ENCODE measurements around the gene TESK2. TPM values are rescaled to one million over a fixed set of nuclear protein-coding genes. Genes with fewer than 3 reads are reported as not detected.

Gene TESK2
- total and polyA plus RNA-seq, 2 of the 8 experiments (the other 6 are each of a cell fraction or from before 2014, with no cell fraction given), result 10.8 to 12.6 TPM

DNA sequence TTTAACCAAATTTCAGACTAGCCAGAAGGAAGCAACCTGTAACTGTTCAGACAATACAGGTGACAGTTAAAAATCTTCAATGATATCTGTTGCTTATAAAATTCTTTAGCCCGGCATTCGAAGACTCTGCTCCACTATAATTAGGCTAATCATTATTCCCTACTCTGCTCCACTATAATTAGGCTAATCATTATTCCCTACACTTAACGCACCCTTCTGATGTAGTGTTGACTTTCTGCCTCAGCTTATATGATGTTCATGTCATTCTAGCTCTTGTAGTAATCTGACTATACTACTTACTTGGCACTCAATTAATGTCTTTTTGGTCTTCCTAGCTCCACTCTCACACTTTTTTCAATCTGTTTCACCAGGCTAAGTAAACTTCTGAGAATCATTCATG lies 13.3 kb downstream of the TESK2 start:
- no peaks in the 10 kb centered on the region for H3K4me1 ChIP-seq (replicated peaks in 1 of 4; ENCODE audit: control insufficient read depth in 3 of 4, insufficient read depth in 4 of 4, low read length in 3 of 4)
- no peak overlapping the region for H2BK12ac ChIP-seq (ENCODE audit: low read depth, low read length)
- H3K18ac ChIP-seq (ENCODE audit: extremely low read depth, low read length), result no peak overlapping the region
- no peaks in the 10 kb centered on the region for H3K36me3 ChIP-seq (ENCODE audit: control insufficient read depth in 2 of 4, insufficient read depth in 4 of 4, low read length in 3 of 4)
- H2BK5ac ChIP-seq (ENCODE audit: low read depth, low read length), result no peak overlapping the region
- no peak overlapping the region for H2BK15ac ChIP-seq (ENCODE audit: low read length)
- H3K14ac ChIP-seq (ENCODE audit: insufficient read length), result no peak overlapping the region
- ChIA-PET POLR2A (ENCODE audit: partially characterized antibody) (no interaction called here), CTCF (ENCODE audit: partially characterized antibody) (interaction anchor here (1.8 to 1.9 kb wide), 2 partner anchors 14 to 16 kb away, joined by 5 to 7 read pairs; partner anchors contain the start of gene TESK2)
- H3K27me3 ChIP-seq (replicated peaks in 1 of 4; ENCODE audit: control insufficient read depth in 3 of 4, extremely low read depth in 1 of 4, insufficient read depth in 3 of 4, low read length in 3 of 4), result no peaks in the 10 kb centered on the region
- no peak overlapping the region for H3K9ac ChIP-seq (replicated peaks in 1 of 4; ENCODE audit: extremely low read depth in 1 of 4, low read depth in 3 of 4, low read length in 3 of 4)
- H3K4me3 ChIP-seq (ENCODE audit: extremely low read depth in 1 of 4, insufficient read depth in 2 of 4, low read depth in 3 of 4, low read length in 4 of 4), result no peak overlapping the region
- H4K8ac ChIP-seq (ENCODE audit: extremely low read depth, insufficient read depth, low read length), result no peak overlapping the region
- H3K4me2 ChIP-seq (ENCODE audit: insufficient read depth in 1 of 2, low read depth in 2 of 2, low read length in 2 of 2), result no peak overlapping the region
- no peak overlapping the region for H3K56ac ChIP-seq (replicated peaks; ENCODE audit: insufficient read length, low read depth, low read length)
- no peaks in the 10 kb centered on the region for H3K79me1 ChIP-seq (ENCODE audit: low read depth, low read length)
- H3K23me2 ChIP-seq (ENCODE audit: low read depth, low read length), result no peaks in the 10 kb centered on the region
- no peak overlapping the region for H2AFZ ChIP-seq (ENCODE audit: low read length)
- H4K5ac ChIP-seq (ENCODE audit: insufficient read length, low read depth, low read length), result no peak overlapping the region
- no peaks in the 10 kb centered on the region for H4K20me1 ChIP-seq (replicated peaks in 1 of 2; ENCODE audit: control insufficient read depth in 1 of 2, insufficient read depth in 2 of 2, low read length in 2 of 2)
- H2BK20ac ChIP-seq (ENCODE audit: low read length), result no peak overlapping the region
- no peak overlapping the region for H2AK5ac ChIP-seq (ENCODE audit: low read depth, low read length)
- DNase-seq (ENCODE audit: low read depth in 1 of 2, low spot score in 2 of 2), result no peak
- no peak overlapping the region for H2BK120ac ChIP-seq (replicated peaks; ENCODE audit: low read depth, low read length)
- no peak overlapping the region for H3K4ac ChIP-seq (replicated peaks; ENCODE audit: insufficient read length, low read depth, low read length)
- no peak overlapping the region for H3K23ac ChIP-seq (ENCODE audit: insufficient read length)
- no peak for FAIRE-seq
- 0 out of 4 replicates have a peak, but pooled peaks cover 0 to 2% of the 10 kb centered on the region in 2 experiments for H3K79me2 ChIP-seq (ENCODE audit: control insufficient read depth in 1 of 2, insufficient read depth in 2 of 2, low read length in 2 of 2)
- 94% methylated on average over 3 of the region's 3 CpGs; no CpG with 5 or more reads in 1 of the 2 experiments for WGBS, 2 experiments (ENCODE audit: extremely low coverage in 1 of 2, insufficient coverage in 1 of 2, insufficient read length in 1 of 2, insufficient replicate concordance in 2 of 2, low coverage in 1 of 2, low lambda C conversion rate in 2 of 2, missing lambda C conversion rate in 1 of 2)
- no peaks in the 10 kb centered on the region for H3K9me3 ChIP-seq (ENCODE audit: insufficient read depth in 2 of 2, low read depth in 1 of 2, low read length in 1 of 2)
- no peak overlapping the region for H4K91ac ChIP-seq (replicated peaks; ENCODE audit: insufficient read length, low read length)
- H3K27ac ChIP-seq (ENCODE audit: low read depth, low read length), result no peak overlapping the region
- TF ChIP-seq RFX5 (IDR thresholded peaks at IDR 0.05; ENCODE audit: borderline replicate concordance, low read depth, low read length) (no peak), CHD1 (IDR thresholded peaks at IDR 0.05; ENCODE audit: low read depth, low read length) (no peak), SRF (IDR thresholded peaks at IDR 0.05; ENCODE audit: low read depth, low read length) (no peak), TBP (IDR thresholded peaks at IDR 0.05; ENCODE audit: low read depth, low read length) (no peak), TAF1 (IDR thresholded peaks at IDR 0.05; ENCODE audit: low read depth, low read length) (no peak), HDAC2 (IDR thresholded peaks at IDR 0.05; ENCODE audit: borderline replicate concordance in 1 of 2, low read depth in 2 of 2, low read length in 2 of 2) (no peak), BCL11A (IDR thresholded peaks at IDR 0.05; ENCODE audit: low read depth in 2 of 2, low read length in 2 of 2) (no peak), ASH2L (IDR thresholded peaks at IDR 0.05; ENCODE audit: low read length) (no peak), JUND (IDR thresholded peaks at IDR 0.05; ENCODE audit: low read length) (no peak), EGR1 (IDR thresholded peaks at IDR 0.05; ENCODE audit: borderline replicate concordance, low read depth, low read length) (no peak), TAF7 (optimal IDR thresholded peaks at IDR 0.05; ENCODE audit: borderline replicate concordance, low read depth, low read length) (no peak), NANOG (IDR thresholded peaks at IDR 0.05; ENCODE audit: insufficient read depth, low read depth, low read length, poor library complexity, severe bottlenecking) (no peak), YY1 (IDR thresholded peaks at IDR 0.05; ENCODE audit: low read depth, low read length) (no peak), RBBP5 (IDR thresholded peaks at IDR 0.05; ENCODE audit: borderline replicate concordance, low read depth, low read length) (no peak)
- TF ChIP-seq, protein P1, sequence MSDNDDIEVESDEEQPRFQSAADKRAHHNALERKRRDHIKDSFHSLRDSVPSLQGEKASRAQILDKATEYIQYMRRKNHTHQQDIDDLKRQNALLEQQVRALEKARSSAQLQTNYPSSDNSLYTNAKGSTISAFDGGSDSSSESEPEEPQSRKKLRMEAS (IDR thresholded peaks at IDR 0.05), result no peak
